ENCODE results near the gene PFN3.
"Not testable (repeated sequence)": the region's sequence is repeated elsewhere in the genome, so short reads cannot be mapped to it uniquely, and the experiment has no call there.

Gene PFN3

DNA sequence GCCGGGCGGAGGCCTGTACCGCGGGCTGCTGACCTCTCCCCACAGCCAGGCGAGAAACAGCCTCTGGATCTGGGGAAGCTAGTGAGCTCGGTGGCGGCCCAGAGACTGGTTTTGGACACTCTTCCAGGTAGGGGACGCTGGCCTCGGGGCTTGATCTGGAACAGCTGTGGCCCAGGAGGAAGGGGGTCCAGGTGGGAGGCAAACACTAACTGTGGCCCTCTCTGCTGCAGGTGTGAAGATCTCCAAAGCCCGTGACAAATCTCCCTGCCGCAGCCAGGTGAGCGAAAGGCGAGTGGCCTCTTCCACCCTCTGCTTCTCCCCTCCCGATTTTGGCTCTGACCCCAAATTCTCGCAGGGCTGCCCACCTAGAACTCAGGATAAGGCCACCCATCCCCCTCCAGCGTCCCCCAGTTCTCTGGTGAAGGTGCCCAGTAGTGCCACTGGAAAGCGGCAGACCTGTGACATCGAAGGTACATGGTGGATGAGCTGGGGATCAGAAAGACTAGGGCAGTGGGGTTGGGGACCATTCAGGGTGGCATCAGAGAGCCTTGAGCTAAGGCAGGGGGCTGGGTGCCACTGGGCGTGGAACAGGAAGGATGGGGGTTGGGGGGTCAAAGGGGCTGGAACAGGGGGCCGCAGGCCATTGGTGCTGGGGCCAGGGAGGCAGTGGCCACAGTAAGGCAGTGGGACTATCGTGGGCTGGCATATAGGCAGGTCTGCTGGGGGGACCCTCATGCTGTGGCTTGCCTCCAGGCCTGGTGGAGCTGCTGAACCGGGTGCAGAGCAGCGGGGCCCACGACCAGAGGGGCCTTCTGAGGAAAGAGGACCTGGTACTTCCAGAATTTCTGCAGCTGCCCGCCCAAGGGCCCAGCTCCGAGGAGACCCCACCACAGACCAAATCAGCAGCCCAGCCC lies 29.1 kb downstream of the PFN3 start:
- no peak for DNase-seq

DNA sequence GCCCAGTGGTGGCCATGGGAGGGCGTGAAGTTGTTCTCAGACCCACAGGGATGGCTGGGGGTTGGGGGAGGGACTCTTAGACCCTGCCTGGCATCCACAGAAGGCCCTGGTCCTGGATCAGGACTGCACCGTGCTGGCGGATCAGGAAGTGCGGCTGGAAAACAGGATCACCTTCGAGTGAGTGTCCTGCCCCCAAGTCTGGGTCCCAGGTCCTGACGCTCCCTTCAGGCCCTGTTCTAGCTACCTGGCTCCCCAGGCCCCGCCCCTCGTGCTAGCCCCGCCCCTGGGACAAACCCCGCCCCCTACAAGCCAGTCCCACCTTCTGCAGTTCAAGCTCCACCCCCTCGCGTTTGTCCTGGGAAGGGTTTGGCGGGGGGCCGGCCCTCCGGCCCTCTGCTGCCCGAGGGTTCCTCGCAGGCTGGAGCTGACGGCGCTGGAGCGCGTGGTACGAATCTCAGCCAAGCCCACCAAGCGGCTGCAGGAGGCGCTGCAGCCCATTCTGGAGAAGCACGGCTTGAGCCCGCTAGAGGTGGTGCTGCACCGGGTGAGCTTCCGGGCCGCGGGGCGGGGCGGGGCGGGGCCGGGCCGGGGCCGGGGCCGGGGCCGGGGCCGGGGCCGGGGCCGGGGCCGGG lies 29.9 kb downstream of the PFN3 start:
- DNase-seq = peak; percentile 72

DNA sequence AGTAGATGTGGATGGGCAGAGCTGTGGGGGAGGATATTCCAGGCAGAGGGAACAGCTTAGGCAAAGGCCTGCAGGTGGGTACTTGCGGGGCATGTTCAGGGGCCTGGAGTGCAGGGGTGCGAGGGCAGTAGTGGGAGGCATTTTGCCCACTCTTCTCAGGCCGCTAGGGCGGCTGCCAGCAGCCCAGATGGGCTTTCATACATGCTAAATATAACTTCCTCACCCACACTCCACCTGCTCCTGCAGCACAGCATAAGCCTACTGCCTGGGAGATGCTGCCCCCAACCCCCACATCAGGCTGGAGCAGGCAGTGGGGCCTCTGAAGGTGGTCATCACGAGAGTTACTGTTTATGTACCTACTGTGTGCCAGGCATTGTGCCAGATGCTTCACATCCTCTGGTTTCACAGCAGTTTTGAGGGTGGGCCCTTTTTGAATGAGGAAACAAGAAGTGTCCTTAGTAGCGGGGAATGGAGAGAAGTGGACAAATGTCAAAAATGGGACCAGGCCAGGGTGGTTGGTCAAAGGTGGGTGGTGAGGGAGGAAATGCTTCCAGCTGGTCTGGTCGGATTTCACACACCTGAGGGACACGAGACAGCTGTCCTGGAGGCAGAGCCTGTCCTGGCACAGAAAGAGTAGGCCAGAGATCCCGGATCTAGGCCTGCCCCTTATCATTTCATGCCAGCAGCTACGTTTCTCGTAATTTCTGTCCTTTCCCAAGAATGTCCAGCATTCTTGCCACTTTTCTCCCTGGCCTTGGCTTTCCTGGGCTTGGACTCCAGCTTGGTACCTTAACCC lies 30.6 kb downstream of the PFN3 start:
- no peak for DNase-seq

DNA sequence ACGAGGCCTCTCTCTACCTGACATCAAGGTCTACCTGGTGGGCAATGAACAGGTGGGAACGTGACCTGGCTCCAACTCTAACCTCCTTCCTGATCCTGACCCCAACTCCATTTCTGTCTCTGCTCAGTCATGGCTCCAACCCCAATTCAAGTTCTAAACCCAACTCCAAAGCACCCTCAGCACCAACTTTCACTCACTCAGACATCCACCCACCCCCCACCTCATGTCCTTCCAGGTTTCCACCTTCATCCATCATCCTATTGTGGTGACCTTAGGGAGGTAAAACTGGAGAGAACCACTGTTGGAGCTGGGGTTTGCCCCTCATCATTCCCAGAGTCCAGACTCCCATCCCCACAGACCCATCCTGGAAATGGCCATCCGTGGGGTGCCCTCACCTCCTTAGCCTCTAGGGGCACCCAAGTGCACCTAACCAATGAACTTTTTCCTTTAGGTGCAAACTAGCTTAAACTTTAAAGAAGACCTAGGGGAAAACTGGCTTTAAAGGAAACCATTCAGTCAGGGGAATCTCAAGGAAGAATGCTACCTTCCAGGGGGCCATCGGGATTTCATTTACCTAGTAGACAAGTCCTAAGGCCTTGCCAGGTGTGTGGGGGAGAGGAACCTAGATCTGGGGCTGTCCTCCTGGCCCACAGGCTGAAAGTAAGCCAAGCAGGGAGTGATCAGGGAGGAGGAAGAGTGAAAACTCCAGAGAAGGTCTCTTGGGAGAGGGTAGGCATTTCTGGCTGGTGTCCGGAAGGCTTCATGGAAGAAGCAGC lies 31.4 kb downstream of the PFN3 start:
- no peak for DNase-seq

DNA sequence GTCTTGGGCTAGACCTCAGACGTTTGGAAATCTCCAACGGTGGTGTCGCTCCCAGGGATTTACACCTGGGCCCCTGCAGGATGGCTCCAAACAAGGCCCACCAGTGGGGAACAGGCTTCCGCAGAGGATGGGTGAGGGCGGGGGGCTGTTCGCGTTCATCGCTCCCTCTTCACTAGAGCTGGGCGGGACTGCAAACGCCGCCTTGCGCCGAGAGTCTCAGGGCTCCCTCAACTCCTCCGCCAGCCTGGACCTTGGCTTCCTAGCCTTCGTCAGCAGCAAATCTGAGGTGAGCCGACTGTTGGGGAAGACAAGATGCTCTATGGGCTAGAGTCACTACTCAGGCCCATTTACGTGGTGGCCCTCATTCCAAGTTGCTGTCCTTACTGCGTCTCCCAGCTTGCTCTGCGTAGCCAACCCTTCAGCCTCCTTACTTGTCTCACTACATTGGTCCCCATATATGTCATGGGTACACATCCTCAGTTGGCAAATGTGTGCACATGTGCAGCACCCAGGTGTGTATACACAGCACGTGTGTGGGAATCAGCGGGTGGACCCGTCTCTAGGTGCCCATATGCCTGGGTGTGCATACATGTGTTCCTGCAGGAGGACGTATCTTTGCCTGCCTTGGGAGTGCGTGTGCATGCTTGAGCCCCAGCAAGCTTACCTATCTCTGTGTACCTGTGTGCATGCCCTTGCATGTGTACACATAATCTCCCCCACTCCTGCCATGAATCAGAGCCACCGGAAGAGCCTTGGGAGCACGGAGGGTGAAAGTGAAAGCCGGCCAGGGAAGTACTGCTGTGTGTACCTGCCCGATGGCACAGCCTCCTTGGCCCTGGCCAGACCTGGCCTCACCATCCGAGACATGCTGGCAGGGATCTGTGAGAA lies 32.2 kb downstream of the PFN3 start:
- no peak for DNase-seq

DNA sequence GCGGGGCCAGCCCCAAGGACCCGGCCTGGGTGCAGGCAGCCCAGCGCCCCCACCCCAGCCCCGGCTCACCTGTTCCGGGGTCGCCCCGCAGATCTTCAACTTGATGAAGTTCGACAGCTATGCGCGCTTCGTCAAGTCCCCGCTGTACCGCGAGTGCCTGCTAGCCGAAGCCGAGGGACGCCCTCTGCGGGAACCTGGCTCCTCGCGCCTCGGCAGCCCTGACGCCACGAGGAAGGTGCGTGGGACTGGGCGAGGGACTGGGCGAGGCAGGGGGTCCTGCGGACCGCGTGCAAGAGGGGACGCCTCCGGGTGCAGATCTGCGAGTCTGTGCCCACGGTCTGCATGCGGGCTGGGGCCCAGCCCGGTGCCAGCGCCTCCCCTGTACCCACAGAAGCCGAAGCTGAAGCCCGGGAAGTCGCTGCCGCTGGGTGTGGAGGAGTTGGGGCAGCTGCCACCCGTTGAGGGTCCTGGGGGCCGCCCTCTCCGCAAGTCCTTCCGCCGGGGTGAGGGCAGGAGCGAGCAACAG lies 33.1 kb downstream of the PFN3 start:
- no peak for DNase-seq

DNA sequence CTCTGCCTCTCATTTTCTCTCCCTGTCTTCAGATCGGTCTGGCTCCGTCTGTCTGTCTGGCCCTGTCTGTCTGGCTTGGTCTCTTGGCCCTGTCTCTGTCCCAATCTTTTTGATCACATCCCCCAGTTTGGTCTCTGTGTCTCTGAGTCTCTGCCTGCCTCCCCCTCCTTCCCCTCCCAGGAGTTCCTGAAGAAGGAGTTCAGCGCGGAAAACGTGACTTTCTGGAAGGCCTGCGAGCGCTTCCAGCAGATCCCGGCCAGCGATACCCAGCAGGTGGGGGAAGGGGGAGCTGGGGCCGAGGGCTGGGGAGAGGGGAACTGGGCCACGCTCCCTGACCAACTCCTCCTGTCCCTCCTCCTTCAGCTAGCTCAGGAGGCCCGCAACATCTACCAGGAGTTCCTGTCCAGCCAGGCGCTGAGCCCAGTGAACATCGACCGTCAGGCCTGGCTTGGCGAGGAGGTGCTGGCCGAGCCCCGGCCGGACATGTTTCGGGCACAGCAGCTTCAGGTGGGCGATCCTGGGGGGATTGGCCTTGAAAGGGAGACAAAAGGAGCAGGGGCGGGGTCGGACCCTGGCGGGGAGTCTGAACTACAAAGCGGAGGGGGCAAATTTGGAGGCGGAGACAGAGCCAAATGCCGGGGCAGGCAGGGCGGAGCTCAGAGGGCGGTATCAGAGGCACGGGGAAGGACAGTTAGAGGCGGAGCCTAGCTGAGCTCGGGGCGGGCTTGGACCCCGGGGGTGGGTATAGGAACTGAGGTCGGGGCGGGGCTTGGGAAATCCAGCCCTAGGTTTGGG lies 33.7 kb downstream of the PFN3 start:
- no peak for DNase-seq

DNA sequence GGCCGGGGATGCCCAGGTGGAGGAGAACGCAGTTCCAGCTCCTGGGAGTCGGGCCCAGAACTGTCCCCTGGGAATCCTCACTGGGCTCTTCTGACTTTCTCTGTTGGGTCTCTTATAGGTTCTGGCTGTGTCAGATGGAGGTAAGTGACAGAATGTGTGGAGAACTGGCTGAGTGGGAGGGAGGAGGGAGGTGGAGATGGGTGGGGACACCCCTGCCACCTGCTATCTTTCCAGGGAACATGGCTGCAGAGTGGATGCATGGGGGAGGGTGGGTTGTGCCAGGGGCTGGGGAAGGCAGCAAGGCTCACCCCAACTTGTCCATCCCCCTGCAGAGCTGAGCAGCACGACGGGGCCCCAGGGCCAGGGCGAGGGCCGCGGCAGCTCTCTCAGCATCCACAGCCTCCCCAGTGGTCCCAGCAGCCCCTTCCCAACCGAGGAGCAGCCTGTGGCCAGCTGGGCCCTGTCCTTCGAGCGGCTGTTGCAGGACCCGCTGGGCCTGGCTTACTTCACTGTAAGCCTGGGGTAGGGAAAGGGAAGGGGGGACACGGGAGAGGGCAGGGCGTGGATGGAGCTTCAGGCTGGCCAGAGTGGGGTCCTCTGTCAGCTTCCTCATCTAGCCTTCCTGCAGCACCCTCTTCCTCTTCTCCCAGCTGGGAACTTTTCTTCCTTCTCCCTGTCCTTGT lies 34.5 kb downstream of the PFN3 start:
- DNase-seq = no peak

DNA sequence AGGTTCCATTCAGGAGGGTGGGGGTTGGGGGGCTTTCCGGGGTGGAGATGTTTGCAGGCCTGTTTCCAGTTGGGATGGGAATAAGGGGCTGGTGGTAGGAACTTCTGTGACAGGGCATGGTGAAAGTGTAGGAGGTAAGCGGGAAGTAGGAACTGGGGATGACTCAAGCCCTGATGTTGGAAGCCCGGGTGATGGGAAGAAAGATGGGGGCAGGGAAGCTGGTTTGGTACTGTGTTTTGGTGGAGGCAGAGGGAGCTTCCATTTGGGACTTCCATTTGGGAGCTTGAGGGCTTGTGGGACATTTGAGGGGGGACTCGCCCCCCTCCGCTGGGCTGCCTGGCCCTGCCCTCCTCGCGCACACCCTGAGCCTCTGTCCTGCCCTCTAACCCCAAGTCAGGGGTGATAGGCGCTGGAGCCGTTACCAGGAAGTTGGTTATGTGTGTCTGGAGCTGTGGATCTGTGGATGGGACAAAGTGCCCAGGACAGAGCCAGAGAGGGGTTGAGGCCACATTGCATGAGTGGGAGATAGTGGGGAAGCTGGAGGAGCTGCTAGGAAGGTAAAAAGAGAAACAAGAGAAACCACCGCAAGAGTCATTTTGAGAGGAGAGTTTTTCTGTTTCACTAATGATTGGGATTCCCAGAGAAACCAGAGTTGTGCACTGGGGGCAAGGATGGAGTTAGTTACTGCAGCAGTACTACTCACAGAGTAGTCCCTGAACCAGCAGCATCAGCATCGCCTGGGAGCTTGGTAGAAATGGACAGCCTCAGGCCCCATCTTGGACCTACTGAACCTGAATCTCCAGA lies 36.1 kb downstream of the PFN3 start:
- DNase-seq = no peak

DNA sequence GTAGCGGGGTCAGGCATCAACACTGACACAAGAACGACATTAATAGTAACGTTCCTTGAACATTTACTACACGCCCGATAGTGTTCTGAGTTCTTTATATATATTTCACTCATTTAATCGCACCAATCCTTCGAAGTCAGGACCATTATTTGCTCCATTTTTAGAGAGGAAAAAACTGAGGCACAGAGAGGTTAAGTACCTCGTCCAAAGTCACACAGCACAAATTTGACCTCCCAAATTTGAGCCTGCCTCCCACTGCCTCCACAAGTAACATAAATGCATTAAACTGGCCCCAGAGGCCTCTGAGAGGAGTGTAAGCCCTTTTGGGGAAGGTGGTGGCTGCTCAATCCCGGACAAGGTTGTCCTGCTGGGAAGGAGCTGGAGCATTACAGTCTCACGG lies 36.9 kb downstream of the PFN3 start:
- no peak for DNase-seq

DNA sequence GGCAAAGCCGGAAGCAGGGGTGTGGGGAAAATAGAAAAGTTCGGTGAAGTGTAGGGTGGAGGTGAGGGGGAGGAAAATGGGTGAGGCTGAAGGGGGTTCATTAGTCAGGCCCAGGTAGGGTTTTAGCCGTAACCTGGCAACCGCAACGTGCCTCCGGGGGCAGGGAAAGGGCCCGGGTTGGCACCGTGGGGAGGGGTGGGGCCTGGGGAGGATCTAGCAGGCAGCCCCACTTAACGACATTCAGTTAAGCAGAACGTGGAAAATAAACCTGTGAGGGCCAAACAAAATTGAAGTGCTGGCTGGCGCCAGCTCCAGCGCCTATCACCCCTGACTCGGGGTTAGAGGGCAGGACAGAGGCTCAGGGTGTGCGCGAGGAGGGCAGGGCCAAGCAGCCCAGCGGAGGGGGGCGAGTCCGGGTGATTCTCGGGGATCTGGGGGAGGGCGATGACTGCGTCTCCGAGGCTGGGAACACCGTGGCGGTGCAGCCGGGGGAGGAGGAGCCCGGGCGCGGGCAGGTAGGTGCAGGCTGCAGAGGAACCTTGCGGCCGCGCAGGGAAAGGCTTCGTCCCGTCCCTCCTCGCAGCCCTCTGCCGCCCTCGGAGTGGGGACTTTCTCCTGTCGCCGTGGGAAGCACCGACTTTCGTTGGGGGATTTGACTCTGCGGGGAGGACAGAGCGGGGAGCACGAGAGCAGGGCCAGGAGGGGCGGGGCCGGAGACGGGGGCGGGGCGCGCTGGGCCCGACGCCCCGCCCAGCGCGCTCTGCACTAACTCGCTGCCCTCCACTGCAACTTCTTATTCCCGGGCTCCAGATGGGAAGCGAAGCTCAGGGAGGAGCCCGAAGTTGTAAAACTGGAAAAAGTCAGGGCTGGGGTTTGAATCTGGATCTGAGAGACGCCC lies 37.6 kb downstream of the PFN3 start:
- DNase-seq = peak; percentile 46

DNA sequence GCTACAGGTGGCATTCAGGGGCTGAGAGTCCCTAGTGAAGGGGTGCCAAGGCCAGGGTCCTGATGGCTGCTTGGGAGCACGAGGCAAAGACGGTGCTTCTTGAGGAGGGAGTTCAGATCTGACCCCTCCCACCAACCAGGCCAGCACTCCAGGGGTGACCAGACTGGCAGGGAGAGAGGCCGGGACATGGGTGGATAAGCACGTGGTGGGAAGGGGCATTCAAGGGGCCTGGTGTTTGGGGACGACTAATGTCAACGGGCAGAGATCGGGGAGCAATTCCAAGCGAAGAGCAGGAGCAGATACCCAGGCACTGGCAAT lies 38.2 kb downstream of the PFN3 start:
- DNase-seq = no peak

DNA sequence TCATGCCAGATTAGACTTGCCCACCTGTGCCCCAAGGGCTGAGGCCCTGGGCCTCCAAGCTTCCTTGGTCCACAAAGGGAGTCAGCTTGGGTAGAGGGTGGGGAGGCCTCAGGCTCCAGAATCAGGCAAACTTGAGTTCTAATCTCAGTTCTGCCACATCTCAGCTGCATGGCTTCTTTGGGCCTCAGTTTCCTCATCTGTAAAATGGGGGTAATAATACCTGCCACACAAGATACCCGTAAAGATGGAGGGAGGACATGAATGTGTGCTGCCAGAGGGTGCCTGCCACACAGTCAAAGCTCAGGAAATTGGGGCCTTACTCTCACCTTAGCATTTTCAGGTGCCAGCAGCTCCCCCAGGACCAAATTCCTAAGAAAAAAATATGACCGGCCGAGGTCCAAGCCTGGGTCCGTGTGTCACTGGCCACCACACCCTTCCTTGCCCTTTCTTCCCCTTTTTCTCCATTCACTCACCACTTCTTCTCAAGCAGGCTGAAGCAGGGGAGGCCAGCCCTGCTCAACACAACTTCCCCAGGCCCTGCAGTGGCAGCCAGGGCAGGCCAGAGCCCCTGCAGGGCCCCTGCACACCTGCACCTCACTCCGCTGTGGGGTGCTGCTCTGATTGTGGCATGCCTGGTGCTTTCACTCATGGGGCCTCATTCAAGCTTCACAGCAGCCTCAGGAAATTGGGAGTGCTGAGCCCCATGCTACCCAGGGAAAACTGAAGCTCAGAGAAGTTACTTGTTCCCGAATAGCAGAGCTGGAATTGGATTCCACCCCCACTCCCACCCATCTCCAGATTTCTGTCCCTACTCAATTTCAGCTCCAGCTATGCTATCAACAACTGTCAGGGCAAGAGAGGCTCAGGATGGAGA lies 38.8 kb downstream of the PFN3 start:
- DNase-seq = no peak

DNA sequence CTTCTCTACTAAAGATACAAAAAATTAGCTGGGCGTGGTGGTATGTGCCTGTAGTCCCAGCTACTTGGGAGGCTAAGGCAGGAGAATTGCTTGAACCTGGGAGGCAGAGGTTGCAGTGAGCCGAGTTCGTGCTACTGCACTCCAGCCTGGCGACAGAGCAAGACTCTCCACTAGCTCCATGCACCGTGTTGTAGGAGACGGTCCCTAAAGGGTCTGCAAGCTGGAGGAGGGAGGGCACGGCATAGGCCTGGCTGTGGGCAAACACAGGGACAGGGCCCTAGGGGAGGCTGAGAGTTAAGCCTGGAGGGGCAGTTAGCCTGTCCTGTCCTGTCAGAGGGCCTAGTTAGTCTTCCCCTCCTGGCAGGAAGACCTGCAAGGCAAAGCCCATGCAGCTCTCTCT lies 39.7 kb downstream of the PFN3 start:
- not testable (repeated sequence) for DNase-seq

DNA sequence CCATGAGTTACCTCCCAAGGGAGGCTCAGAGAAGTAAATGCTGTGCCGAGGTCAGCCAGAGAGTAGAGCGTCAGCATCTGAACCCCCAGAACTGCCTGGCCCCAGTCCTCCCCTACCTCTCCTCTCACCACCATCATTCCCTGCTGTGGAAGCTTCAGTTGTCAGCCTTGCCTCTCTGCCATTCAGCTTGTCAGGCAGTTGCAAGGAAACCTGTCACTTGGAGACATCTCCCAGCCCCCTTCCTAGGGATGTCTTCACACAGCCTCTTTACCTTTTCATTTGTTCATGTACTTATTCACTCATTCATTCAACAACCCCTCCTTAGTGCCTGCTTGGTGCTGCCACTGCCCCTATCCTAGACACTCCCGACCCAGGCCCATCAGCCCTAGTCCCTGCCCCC lies 40.6 kb downstream of the PFN3 start:
- DNase-seq = no peak

DNA sequence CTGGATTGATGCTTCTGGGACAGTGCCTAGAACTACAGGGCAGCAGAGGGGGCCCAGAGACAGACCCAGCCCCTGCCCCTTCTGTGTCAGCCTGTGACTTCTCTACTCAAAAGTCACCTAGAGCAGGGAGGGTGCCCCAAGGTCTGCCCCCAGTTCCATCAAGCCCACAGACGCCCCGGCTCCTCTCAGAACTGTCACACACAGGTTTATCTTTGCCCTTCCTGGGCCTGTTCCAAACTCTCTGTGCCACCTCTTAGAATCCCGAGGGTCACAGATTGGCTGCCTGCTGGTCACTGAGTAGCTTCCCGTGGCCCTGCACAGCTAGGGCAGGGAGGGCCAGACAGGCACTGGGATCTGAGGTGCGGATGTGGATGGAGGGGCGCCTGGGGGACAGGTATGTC lies 41.0 kb downstream of the PFN3 start:
- DNase-seq = no peak

DNA sequence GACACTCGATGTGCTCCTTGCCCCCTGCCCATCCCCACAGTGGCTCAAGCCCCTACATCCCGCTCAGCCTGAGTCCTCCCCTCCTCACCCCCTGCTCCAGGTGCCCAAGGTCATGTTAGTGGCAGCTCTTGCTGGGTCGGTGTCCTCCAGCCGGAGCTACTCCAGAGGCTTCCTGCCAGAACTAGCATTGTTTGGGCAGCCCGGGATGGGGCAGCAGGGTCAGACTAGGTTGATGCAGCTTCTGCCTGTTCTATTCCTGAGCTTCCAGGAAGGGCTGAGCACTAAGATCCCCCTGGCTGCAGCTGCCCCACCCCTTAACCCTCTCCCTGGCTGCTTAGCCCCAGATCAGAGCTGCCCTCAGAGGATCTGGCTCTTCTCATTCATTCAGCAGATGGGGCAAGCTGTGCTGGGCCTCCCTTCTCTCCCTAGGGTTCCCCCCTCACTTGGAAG lies 42.1 kb downstream of the PFN3 start:
- no peak for DNase-seq

All from NCI-H774 (cell line).